Measurements from ENCODE around the gene PODXL. TPM values are rescaled to one million over a fixed set of nuclear protein-coding genes. Genes with fewer than 3 reads are reported as not detected.

PODXL gene
- polyA plus RNA-seq, 4 donors = 0.67 to 24.2 (median 7.9) TPM

DNA sequence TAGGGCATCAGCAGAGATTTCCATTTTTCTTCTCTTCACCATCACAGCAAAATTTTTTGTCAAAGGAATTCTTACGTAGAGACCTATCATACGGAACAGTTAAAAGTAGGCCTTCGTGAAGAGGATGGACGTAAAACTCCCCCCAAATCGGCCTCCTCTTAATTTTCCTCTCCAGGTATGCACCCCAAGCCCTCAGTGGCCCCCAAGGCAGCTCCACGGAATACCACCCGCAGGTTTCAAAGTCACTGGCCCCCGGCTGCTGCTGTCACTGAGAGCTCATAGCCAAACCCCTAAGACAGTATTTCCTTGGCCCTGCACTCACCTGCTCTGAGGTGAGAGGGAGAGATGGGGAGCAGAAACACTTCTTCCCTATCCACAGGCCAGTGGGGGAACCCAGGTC, 8.8 kb downstream of the PODXL start:
- FAIRE-seq = no peak
- H3K27me3 ChIP-seq (ENCODE audit: control insufficient read depth in 3 of 3, insufficient read depth in 3 of 3, low read length in 3 of 3) = no peaks in the 10 kb centered on the region

GRCh38 chr7:131546583-131547141, 9.8 kb downstream of the PODXL start:
- FAIRE-seq (no peak), DNase-seq (no peak)
- Histone ChIP-seq H3K36me3 (ENCODE audit: control insufficient read depth in 3 of 3, insufficient read depth in 2 of 3, low read depth in 1 of 3, low read length in 3 of 3) (no peaks in the 10 kb centered on the region), H3K27me3 (ENCODE audit: control insufficient read depth in 3 of 3, insufficient read depth in 3 of 3, low read length in 3 of 3) (no peaks in the 10 kb centered on the region), H3K4me1 (ENCODE audit: control insufficient read depth in 3 of 3, insufficient read depth in 2 of 3, low read depth in 1 of 3, low read length in 2 of 3) (no peaks in the 10 kb centered on the region), H3K27ac (ENCODE audit: low read depth in 1 of 3, low read length in 2 of 3) (no peak overlapping the region), H3K9me3 (ENCODE audit: control insufficient read depth in 2 of 2, insufficient read depth in 1 of 2, low read depth in 1 of 2, low read length in 1 of 2) (peaks cover 0 to 3% of the 10 kb centered on the region in 2 donors), H3K4me3 (ENCODE audit: low read depth in 1 of 3, low read length in 3 of 3) (no peak overlapping the region)
- WGBS, 3 donors = 85 to 92% (median 88%) methylated on average over 12 of the region's 12 CpGs

More for the DNA sequence above, 8.8 kb downstream of the PODXL start:
- 88 to 91% (median 88%) methylated on average over 8 of the region's 8 CpGs for WGBS, 3 donors
- H3K36me3 ChIP-seq (ENCODE audit: control insufficient read depth in 3 of 3, insufficient read depth in 2 of 3, low read depth in 1 of 3, low read length in 3 of 3) = no peaks in the 10 kb centered on the region
- H3K9me3 ChIP-seq (ENCODE audit: control insufficient read depth in 2 of 2, insufficient read depth in 1 of 2, low read depth in 1 of 2, low read length in 1 of 2) = peaks cover 0 to 3% of the 10 kb centered on the region in 2 donors
- no peak overlapping the region for H3K27ac ChIP-seq (ENCODE audit: low read depth in 1 of 3, low read length in 2 of 3)
- no peak for DNase-seq
- H3K4me1 ChIP-seq (ENCODE audit: control insufficient read depth in 3 of 3, insufficient read depth in 2 of 3, low read depth in 1 of 3, low read length in 2 of 3) = no peaks in the 10 kb centered on the region
- no peak overlapping the region for H3K4me3 ChIP-seq (ENCODE audit: low read depth in 1 of 3, low read length in 3 of 3)

GRCh38 chr7:131546126-131546525, 10.3 kb downstream of the PODXL start:
- DNase-seq (peak; percentile 68 to 88), FAIRE-seq (no peak)
- H3K36me3 ChIP-seq (ENCODE audit: control insufficient read depth in 3 of 3, insufficient read depth in 2 of 3, low read depth in 1 of 3, low read length in 3 of 3) = no peaks in the 10 kb centered on the region
- no peaks in the 10 kb centered on the region for H3K27me3 ChIP-seq (ENCODE audit: control insufficient read depth in 3 of 3, insufficient read depth in 3 of 3, low read length in 3 of 3)
- H3K9me3 ChIP-seq (ENCODE audit: control insufficient read depth in 2 of 2, insufficient read depth in 1 of 2, low read depth in 1 of 2, low read length in 1 of 2) = peaks cover 0 to 3% of the 10 kb centered on the region in 2 donors
- WGBS, 3 donors = 55 to 73% (median 60%) methylated on average over 12 of the region's 12 CpGs
- H3K4me1 ChIP-seq (ENCODE audit: control insufficient read depth in 3 of 3, insufficient read depth in 2 of 3, low read depth in 1 of 3, low read length in 2 of 3) = no peaks in the 10 kb centered on the region
- H3K27ac ChIP-seq (ENCODE audit: low read depth in 1 of 3, low read length in 2 of 3) = peak overlapping the region in 1 of 3 donors; percentile 28
- no peak overlapping the region for H3K4me3 ChIP-seq (ENCODE audit: low read depth in 1 of 3, low read length in 3 of 3)

DNA sequence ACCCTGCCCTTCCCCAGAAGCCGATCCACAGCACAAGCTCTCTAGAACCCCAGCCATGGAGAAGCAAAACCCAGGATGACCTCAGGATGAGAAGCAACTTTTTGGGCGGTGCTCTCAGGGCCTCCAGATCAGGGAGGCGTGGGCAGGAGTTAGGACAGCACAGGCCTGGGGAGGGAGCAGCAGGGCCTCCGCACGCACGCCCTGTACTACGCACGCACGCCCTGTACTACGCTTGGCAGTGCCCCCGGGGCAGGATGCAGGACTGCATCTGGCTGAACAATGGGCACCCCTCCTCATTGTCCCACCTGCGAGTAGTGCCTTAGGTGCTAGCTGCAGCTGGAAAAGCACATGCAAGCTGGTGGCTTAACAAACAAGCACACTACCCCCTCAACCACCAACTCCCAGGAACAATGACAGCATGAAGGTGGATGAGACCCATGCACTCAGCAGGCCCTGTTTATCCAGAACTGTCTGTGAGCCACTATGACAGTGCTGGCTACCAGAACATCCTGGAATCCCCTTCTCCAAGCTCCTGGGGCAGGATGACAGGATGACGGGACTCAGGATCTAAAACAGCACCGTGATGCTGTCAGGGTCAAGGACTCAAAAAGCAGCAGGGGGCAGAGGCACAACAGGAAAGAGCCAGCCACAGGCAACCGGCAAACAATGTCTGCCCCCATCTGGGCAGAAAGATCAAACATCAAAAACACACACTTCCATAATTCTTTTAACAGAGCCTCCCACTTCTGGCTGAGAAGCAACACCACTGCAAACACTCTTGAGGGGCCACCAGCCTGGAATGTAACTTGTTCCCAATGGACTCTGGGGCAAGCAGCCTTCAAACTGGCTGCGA, 11.8 kb downstream of the PODXL start:
- peaks cover 0 to 3% of the 10 kb centered on the region in 2 donors for H3K9me3 ChIP-seq (ENCODE audit: control insufficient read depth in 2 of 2, insufficient read depth in 1 of 2, low read depth in 1 of 2, low read length in 1 of 2)
- H3K27me3 ChIP-seq (ENCODE audit: control insufficient read depth in 3 of 3, insufficient read depth in 3 of 3, low read length in 3 of 3) = no peaks in the 10 kb centered on the region
- no peak overlapping the region for H3K4me3 ChIP-seq (ENCODE audit: low read depth in 1 of 3, low read length in 3 of 3)
- FAIRE-seq = no peak
- no peaks in the 10 kb centered on the region for H3K36me3 ChIP-seq (ENCODE audit: control insufficient read depth in 3 of 3, insufficient read depth in 2 of 3, low read depth in 1 of 3, low read length in 3 of 3)
- no peak for DNase-seq
- H3K27ac ChIP-seq (ENCODE audit: low read depth in 1 of 3, low read length in 2 of 3) = peak overlapping the region in 1 of 3 donors; percentile 20
- H3K4me1 ChIP-seq (ENCODE audit: control insufficient read depth in 3 of 3, insufficient read depth in 2 of 3, low read depth in 1 of 3, low read length in 2 of 3) = no peaks in the 10 kb centered on the region
- WGBS, 3 donors = 70 to 89% (median 75%) methylated on average over 11 to 16 of the region's 16 CpGs

- Histone ChIP-seq H3K27me3 (ENCODE audit: control insufficient read depth in 3 of 3, insufficient read depth in 3 of 3, low read length in 3 of 3) (no peaks in the 10 kb centered on the region), H3K9me3 (ENCODE audit: control insufficient read depth in 2 of 2, insufficient read depth in 1 of 2, low read depth in 1 of 2, low read length in 1 of 2) (peaks cover 0 to 3% of the 10 kb centered on the region in 2 donors), H3K4me1 (ENCODE audit: control insufficient read depth in 3 of 3, insufficient read depth in 2 of 3, low read depth in 1 of 3, low read length in 2 of 3) (no peaks in the 10 kb centered on the region), H3K4me3 (ENCODE audit: low read depth in 1 of 3, low read length in 3 of 3) (no peak overlapping the region), H3K36me3 (ENCODE audit: control insufficient read depth in 3 of 3, insufficient read depth in 2 of 3, low read depth in 1 of 3, low read length in 3 of 3) (no peaks in the 10 kb centered on the region), H3K27ac (ENCODE audit: low read depth in 1 of 3, low read length in 2 of 3) (peak overlapping the region in 1 of 3 donors; percentile 20)
- DNase-seq (no peak), FAIRE-seq (no peak)
- WGBS, 3 donors = 90 to 95% (median 95%) methylated on average over 3 of the region's 3 CpGs
Measured at GRCh38 chr7:131544021-131544420, 12.4 kb downstream of the PODXL start.

- FAIRE-seq (no peak), DNase-seq (no peak)
- Histone ChIP-seq H3K27ac (ENCODE audit: low read depth in 1 of 3, low read length in 2 of 3) (no peak overlapping the region), H3K27me3 (ENCODE audit: control insufficient read depth in 3 of 3, insufficient read depth in 3 of 3, low read length in 3 of 3) (no peaks in the 10 kb centered on the region), H3K4me3 (ENCODE audit: low read depth in 1 of 3, low read length in 3 of 3) (no peak overlapping the region), H3K9me3 (ENCODE audit: control insufficient read depth in 2 of 2, insufficient read depth in 1 of 2, low read depth in 1 of 2, low read length in 1 of 2) (no peaks in the 10 kb centered on the region), H3K36me3 (ENCODE audit: control insufficient read depth in 3 of 3, insufficient read depth in 2 of 3, low read depth in 1 of 3, low read length in 3 of 3) (no peaks in the 10 kb centered on the region), H3K4me1 (ENCODE audit: control insufficient read depth in 3 of 3, insufficient read depth in 2 of 3, low read depth in 1 of 3, low read length in 2 of 3) (no peaks in the 10 kb centered on the region)
- WGBS, 3 donors = 88 to 96% (median 91%) methylated on average over 5 of the region's 5 CpGs
Measured at GRCh38 chr7:131543298-131543697, 13.1 kb downstream of the PODXL start.

DNA sequence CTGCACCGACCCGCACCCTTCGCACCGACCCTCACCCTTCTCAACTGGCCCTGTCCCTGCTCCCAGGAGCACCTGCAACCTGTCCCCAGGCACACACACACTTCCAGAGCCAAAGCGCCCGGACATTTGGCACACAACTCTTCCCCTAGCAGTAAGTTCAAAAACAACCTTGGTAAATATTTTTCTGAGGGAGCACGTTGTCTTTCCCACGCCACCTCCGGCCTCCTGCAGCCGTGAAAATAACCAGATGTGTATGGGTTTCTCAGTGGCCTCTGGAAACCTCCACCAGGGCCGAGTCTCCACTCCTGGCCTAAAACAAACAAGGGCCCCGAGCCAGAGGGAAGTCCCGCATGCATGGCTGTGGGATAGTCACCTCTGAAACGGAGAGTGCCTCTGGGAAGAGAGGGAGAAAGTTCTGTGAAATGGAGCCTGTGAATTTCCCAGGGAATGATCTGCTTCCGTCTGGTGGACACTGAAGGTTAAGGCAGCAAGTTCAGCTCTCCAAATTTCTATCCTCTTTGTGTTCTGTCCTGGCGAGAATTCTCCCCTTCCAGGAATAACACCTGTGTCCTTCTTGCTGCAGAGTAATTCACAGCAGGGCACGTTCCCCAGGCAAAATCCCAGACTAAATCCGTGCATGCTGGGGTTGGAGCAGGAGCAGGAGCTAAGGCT, 15.8 kb downstream of the PODXL start:
- Histone ChIP-seq H3K27ac (ENCODE audit: low read depth in 1 of 3, low read length in 2 of 3) (peak overlapping the region in 1 of 3 donors; percentile 40), H3K4me1 (ENCODE audit: control insufficient read depth in 3 of 3, insufficient read depth in 2 of 3, low read depth in 1 of 3, low read length in 2 of 3) (no peaks in the 10 kb centered on the region), H3K4me3 (ENCODE audit: low read depth in 1 of 3, low read length in 3 of 3) (no peak overlapping the region), H3K27me3 (ENCODE audit: control insufficient read depth in 3 of 3, insufficient read depth in 3 of 3, low read length in 3 of 3) (no peaks in the 10 kb centered on the region), H3K36me3 (ENCODE audit: control insufficient read depth in 3 of 3, insufficient read depth in 2 of 3, low read depth in 1 of 3, low read length in 3 of 3) (no peaks in the 10 kb centered on the region), H3K9me3 (ENCODE audit: control insufficient read depth in 2 of 2, insufficient read depth in 1 of 2, low read depth in 1 of 2, low read length in 1 of 2) (no peaks in the 10 kb centered on the region)
- 67 to 81% (median 77%) methylated on average over 16 to 18 of the region's 18 CpGs for WGBS, 3 donors
- DNase-seq (no peak), FAIRE-seq (no peak)

DNA sequence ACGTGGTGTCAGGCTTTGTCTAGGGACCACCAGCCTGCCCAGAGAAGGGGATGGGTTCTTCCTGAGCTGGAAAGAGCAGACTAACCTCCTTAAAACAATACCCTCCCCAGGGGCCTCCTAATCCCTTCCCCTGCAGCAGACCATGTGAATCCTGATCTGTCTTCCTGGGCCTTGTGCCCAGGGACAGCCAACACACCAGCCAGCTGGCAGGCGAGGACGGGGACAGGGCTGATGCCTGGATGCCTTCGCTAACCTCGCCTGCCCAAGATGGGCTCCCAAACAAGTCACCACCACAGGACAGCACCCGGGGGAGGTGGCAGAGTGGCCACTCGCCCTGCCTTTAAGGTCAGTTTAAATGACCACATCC, 17.6 kb downstream of the PODXL start:
- Histone ChIP-seq H3K4me1 (ENCODE audit: control insufficient read depth in 3 of 3, insufficient read depth in 2 of 3, low read depth in 1 of 3, low read length in 2 of 3) (no peaks in the 10 kb centered on the region), H3K9me3 (ENCODE audit: control insufficient read depth in 2 of 2, insufficient read depth in 1 of 2, low read depth in 1 of 2, low read length in 1 of 2) (no peaks in the 10 kb centered on the region), H3K27ac (ENCODE audit: low read depth in 1 of 3, low read length in 2 of 3) (peak overlapping the region in 1 of 3 donors; percentile 43), H3K27me3 (ENCODE audit: control insufficient read depth in 3 of 3, insufficient read depth in 3 of 3, low read length in 3 of 3) (no peaks in the 10 kb centered on the region), H3K36me3 (ENCODE audit: control insufficient read depth in 3 of 3, insufficient read depth in 2 of 3, low read depth in 1 of 3, low read length in 3 of 3) (no peaks in the 10 kb centered on the region), H3K4me3 (ENCODE audit: low read depth in 1 of 3, low read length in 3 of 3) (no peak overlapping the region)
- DNase-seq (no peak), FAIRE-seq (no peak)
- 82 to 90% (median 85%) methylated on average over 7 of the region's 7 CpGs for WGBS, 3 donors
